Measurements from ENCODE around the gene PI4K2A.

GRCh38 chr10:97627731-97628130, 12.7 kb upstream of the PI4K2A start:
- TF ChIP-seq, protein P1, sequence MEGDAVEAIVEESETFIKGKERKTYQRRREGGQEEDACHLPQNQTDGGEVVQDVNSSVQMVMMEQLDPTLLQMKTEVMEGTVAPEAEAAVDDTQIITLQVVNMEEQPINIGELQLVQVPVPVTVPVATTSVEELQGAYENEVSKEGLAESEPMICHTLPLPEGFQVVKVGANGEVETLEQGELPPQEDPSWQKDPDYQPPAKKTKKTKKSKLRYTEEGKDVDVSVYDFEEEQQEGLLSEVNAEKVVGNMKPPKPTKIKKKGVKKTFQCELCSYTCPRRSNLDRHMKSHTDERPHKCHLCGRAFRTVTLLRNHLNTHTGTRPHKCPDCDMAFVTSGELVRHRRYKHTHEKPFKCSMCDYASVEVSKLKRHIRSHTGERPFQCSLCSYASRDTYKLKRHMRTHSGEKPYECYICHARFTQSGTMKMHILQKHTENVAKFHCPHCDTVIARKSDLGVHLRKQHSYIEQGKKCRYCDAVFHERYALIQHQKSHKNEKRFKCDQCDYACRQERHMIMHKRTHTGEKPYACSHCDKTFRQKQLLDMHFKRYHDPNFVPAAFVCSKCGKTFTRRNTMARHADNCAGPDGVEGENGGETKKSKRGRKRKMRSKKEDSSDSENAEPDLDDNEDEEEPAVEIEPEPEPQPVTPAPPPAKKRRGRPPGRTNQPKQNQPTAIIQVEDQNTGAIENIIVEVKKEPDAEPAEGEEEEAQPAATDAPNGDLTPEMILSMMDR (optimal IDR thresholded peaks at IDR 0.05 in 1 of 3, IDR thresholded peaks at IDR 0.05 in 1 of 3, conservative IDR thresholded peaks at IDR 0.05 in 1 of 3; ENCODE audit: extremely low read depth in 1 of 3, insufficient read depth in 2 of 3, low read length in 3 of 3), result no peak
- TF ChIP-seq EZH2 (IDR thresholded peaks at IDR 0.05; ENCODE audit: low read length), result no peak

All from keratinocyte (primary cell).